T-helper 1 cell treated with Interleukin-12 subunit alpha and Interleukin-12 subunit beta and Interleukin-4 antibody, amounts not matched to agents 30 μg/mL and 1 μg/mL, for 36 hours (primary cell): ENCODE results near the gene CACNA2D3.

ENCODE experiments used
- H3K27ac Mint-ChIP-seq: one replicate; pipeline ENCODE4 v1.8.0; 2021; ENCODE audit warnings: mild to moderate bottlenecking, mixed read lengths
- H3K27me3 Mint-ChIP-seq: one replicate; pipeline ENCODE4 v1.8.0; 2021; ENCODE audit warnings: low read depth, mixed read lengths
- H3K36me3 Mint-ChIP-seq: one replicate; pipeline ENCODE4 v1.8.0; 2021; ENCODE audit warnings: low read depth, mixed read lengths
- H3K4me1 Mint-ChIP-seq: one replicate; pipeline ENCODE4 v1.8.0; 2021; ENCODE audit warnings: low read depth, mixed read lengths
- H3K4me3 Mint-ChIP-seq: one replicate; pipeline ENCODE4 v1.8.0; 2021; ENCODE audit warnings: mild to moderate bottlenecking, moderate library complexity, mixed read lengths
- H3K9me3 Mint-ChIP-seq: one replicate; pipeline ENCODE4 v1.8.0; 2021; ENCODE audit warnings: mixed read lengths

The CACNA2D3 gene

DNA sequence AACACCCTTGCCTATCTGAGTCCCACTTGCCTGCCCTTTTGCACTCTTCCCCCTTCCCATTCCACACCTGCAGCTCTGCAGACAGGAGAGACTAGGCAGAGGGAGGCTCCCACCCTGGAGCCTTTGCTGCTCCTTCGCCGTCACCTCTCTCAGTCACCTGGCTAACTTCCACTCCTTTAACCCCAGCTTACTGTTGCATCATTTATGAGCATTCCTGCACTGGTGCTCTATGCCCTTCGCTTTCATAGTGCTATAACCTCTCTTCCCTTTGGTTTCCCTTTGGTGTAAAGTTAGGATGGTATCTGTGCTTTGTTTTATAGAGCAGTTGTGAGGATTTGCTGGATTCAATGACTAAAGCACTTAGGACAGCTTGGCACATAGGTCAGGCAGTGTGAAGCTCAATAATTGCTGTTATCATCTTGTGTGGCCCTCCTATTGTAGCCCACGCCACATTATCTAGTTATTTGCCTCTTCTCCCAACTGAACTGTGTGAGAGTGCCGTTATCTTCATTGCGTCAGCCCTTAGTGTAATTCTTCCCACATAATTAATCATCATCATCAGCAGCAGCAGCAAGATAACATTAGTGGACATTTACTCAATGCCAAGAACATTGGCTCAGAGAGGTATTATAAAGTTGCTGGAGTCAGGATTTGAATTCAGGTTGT is 253.9 kb downstream of the CACNA2D3 start:
- H3K27me3 Mint-ChIP-seq: no peaks in the 10 kb centered on the region
- no peak overlapping the region for H3K27ac Mint-ChIP-seq
- H3K36me3 Mint-ChIP-seq: no peaks in the 10 kb centered on the region
- no peaks in the 10 kb centered on the region for H3K4me1 Mint-ChIP-seq
- no peaks in the 10 kb centered on the region for H3K9me3 Mint-ChIP-seq
- no peak overlapping the region for H3K4me3 Mint-ChIP-seq

DNA sequence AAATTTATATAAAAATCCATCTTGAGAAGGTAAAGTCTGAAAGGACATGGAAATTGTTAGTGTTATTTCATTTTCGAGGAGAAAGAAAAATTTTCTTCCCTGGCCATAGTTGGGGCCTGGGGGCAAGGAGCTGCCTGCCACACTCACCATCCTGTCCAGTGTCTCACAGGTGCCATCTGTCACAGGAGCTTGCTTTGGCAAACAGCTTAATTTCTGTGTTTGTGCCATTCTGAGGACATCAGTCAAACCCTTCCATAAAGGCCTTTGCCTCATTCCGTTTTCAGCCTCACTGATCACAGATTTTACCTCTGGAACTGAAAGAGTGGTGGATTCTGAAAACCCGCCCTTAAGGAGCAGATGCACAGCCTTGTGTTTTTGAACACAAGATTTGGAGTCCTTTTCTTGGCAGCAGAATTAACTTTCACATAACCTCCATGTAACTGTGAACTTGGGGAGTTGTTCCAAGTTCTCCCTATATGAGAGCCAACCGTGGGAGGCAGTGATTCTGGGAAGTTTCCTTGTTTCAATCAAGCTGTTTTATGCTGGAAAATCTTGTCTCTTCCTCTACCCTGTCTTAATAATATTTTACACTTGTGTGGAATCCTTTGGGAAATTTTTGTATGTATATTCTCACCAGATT is 254.7 kb downstream of the CACNA2D3 start:
- H3K27ac Mint-ChIP-seq: no peak overlapping the region
- no peaks in the 10 kb centered on the region for H3K9me3 Mint-ChIP-seq

DNA sequence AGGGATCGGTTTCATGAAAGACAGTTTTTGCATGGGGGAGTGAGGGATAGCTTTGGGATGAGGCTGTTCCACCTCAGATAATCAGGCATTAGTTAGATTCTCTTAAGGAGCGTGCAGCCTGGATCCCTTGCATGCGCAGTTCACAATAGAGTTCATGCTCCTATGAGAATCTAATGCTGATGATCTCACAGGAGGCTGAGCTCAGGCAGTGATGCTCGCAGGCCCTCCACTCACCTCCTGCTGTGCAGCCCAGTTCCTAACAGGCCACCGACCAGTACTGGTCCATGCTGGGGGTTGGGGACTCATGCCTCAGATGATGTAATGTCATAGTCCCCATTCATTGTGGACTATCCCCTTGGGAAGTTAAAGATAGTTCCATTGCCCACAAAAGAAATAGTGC is 255.8 kb downstream of the CACNA2D3 start:
- Mint-ChIP-seq H3K4me1 (no peaks in the 10 kb centered on the region), H3K27me3 (no peaks in the 10 kb centered on the region), H3K4me3 (no peak overlapping the region), H3K36me3 (no peaks in the 10 kb centered on the region), H3K27ac (no peak overlapping the region), H3K9me3 (no peaks in the 10 kb centered on the region)

More for the DNA sequence above, 254.7 kb downstream of the CACNA2D3 start:
- no peaks in the 10 kb centered on the region for H3K27me3 Mint-ChIP-seq
- no peaks in the 10 kb centered on the region for H3K4me1 Mint-ChIP-seq
- H3K36me3 Mint-ChIP-seq: no peaks in the 10 kb centered on the region
- no peak overlapping the region for H3K4me3 Mint-ChIP-seq

GRCh38 chr3:54384279-54384678 is 261.9 kb downstream of the CACNA2D3 start:
- H3K9me3 Mint-ChIP-seq: peaks cover 5% of the 10 kb centered on the region
- no peaks in the 10 kb centered on the region for H3K4me1 Mint-ChIP-seq
- H3K36me3 Mint-ChIP-seq: no peaks in the 10 kb centered on the region
- H3K27me3 Mint-ChIP-seq: no peaks in the 10 kb centered on the region
- no peak overlapping the region for H3K27ac Mint-ChIP-seq
- H3K4me3 Mint-ChIP-seq: no peak overlapping the region

- H3K36me3 Mint-ChIP-seq: no peaks in the 10 kb centered on the region
- H3K27me3 Mint-ChIP-seq: no peaks in the 10 kb centered on the region
- no peaks in the 10 kb centered on the region for H3K4me1 Mint-ChIP-seq
- no peak overlapping the region for H3K4me3 Mint-ChIP-seq
- H3K27ac Mint-ChIP-seq: no peak overlapping the region
- H3K9me3 Mint-ChIP-seq: peaks cover 5% of the 10 kb centered on the region
These were observed 268.2 kb downstream of the CACNA2D3 start for GRCh38 chr3:54390582-54390981.

- H3K36me3 Mint-ChIP-seq: no peaks in the 10 kb centered on the region
- no peaks in the 10 kb centered on the region for H3K27me3 Mint-ChIP-seq
- no peak overlapping the region for H3K27ac Mint-ChIP-seq
- H3K9me3 Mint-ChIP-seq: peaks cover 2% of the 10 kb centered on the region
- H3K4me3 Mint-ChIP-seq: no peak overlapping the region
- H3K4me1 Mint-ChIP-seq: no peaks in the 10 kb centered on the region
These were observed 270.8 kb downstream of the CACNA2D3 start for GRCh38 chr3:54393150-54393549.

- Mint-ChIP-seq H3K27ac (no peak overlapping the region), H3K4me1 (no peaks in the 10 kb centered on the region), H3K4me3 (no peak overlapping the region), H3K36me3 (no peaks in the 10 kb centered on the region), H3K9me3 (no peaks in the 10 kb centered on the region), H3K27me3 (no peaks in the 10 kb centered on the region)
These were observed 286.0 kb downstream of the CACNA2D3 start for GRCh38 chr3:54408328-54408727.

DNA sequence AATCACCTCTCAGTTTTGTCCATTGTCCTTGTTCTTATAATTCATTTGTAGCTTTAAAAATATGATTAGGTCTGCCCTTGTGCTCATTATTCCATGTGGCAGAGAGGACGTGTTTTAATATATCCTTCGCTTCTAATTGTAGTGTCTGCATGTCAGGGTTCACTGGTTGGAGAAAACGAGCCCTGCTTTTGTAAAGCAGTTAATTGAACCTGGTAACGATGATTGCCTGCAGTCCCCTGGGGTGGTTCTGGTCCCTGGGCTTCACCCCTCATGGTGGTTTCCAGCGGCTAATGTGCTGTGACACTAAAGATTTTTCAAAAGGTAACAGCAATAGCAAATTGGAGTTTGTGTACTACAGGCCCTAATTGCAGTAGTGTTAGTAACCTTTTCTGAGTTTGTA is 299.6 kb downstream of the CACNA2D3 start:
- Mint-ChIP-seq H3K27ac (no peak overlapping the region), H3K4me1 (no peaks in the 10 kb centered on the region), H3K27me3 (no peaks in the 10 kb centered on the region), H3K36me3 (no peaks in the 10 kb centered on the region), H3K9me3 (no peaks in the 10 kb centered on the region), H3K4me3 (no peak overlapping the region)

DNA sequence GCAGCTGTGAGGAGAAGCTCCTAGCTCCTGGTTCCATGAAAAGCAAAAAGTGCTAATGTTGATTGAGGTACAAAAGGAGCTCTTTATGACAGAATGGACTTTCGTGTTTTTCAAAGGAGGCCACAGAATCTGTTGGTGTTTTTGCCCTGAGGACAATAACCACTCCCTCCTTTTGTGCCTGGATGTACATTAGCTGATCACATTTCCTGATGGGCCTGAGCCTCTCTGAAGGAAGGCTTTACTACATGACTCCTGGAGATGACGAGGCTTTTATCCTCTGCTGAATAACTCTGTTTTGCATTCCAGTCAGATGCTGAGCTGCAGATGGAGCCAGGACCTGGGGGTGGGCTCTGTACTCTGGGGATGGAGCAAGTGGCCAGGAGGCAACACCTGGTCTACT is 301.9 kb downstream of the CACNA2D3 start:
- H3K36me3 Mint-ChIP-seq: no peaks in the 10 kb centered on the region
- no peaks in the 10 kb centered on the region for H3K27me3 Mint-ChIP-seq
- no peaks in the 10 kb centered on the region for H3K4me1 Mint-ChIP-seq
- H3K9me3 Mint-ChIP-seq: no peaks in the 10 kb centered on the region
- H3K4me3 Mint-ChIP-seq: no peak overlapping the region
- H3K27ac Mint-ChIP-seq: no peak overlapping the region

DNA sequence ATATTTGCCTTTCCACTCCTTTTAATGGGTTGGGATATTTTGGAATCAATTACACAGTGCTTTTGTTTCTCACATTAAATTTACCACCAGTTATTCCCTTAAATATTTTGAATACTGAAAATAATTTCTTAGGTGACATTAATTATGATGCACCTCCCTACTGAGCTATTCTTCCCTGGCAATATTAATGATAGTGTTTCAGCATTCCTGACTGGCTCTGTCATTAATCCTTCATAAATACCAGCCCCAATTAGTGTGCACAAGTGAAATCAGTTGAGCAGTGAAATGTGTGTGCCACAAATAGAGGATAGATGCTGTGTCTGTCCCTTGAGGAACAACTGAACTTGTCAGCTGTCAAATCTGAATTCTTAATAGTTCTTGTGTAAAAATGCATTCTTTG is 304.0 kb downstream of the CACNA2D3 start:
- no peak overlapping the region for H3K27ac Mint-ChIP-seq

GRCh38 chr3:54427501-54427900 is 305.1 kb downstream of the CACNA2D3 start:
- Mint-ChIP-seq H3K9me3 (no peaks in the 10 kb centered on the region), H3K27me3 (no peaks in the 10 kb centered on the region), H3K4me1 (no peaks in the 10 kb centered on the region), H3K27ac (no peak overlapping the region), H3K4me3 (no peak overlapping the region), H3K36me3 (no peaks in the 10 kb centered on the region)

More for the DNA sequence above, 304.0 kb downstream of the CACNA2D3 start:
- no peaks in the 10 kb centered on the region for H3K27me3 Mint-ChIP-seq
- no peaks in the 10 kb centered on the region for H3K36me3 Mint-ChIP-seq
- H3K4me3 Mint-ChIP-seq: no peak overlapping the region
- no peaks in the 10 kb centered on the region for H3K9me3 Mint-ChIP-seq
- H3K4me1 Mint-ChIP-seq: no peaks in the 10 kb centered on the region

- Mint-ChIP-seq H3K4me1 (no peaks in the 10 kb centered on the region), H3K9me3 (no peaks in the 10 kb centered on the region), H3K27me3 (no peaks in the 10 kb centered on the region), H3K4me3 (no peak overlapping the region), H3K36me3 (no peaks in the 10 kb centered on the region), H3K27ac (no peak overlapping the region)
These were observed 305.9 kb downstream of the CACNA2D3 start for GRCh38 chr3:54427941-54428871.

DNA sequence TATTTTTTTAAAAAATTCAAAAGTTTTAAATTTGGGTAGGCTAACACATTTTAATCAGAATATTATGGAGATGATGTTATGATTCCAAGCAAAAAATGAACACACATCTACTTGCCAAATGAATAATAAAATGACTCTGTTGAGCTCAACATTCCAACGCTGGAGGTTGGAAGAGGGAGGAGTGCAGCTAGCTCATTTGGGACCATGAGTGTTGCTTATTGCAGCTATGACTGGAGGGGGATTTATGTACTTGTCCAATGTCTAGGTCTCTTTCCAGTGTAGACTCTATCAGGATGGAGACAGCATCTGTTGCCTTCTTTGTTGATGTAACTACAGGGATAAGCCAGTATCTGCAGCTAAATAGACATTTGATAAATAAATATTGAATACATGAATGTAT is 310.6 kb downstream of the CACNA2D3 start:
- no peaks in the 10 kb centered on the region for H3K36me3 Mint-ChIP-seq
- no peak overlapping the region for H3K4me3 Mint-ChIP-seq
- peaks cover 5% of the 10 kb centered on the region for H3K9me3 Mint-ChIP-seq
- H3K27me3 Mint-ChIP-seq: no peaks in the 10 kb centered on the region
- no peak overlapping the region for H3K27ac Mint-ChIP-seq
- H3K4me1 Mint-ChIP-seq: no peaks in the 10 kb centered on the region

GRCh38 chr3:54433846-54434245 is 311.5 kb downstream of the CACNA2D3 start:
- H3K27ac Mint-ChIP-seq: no peak overlapping the region
- H3K9me3 Mint-ChIP-seq: peaks cover 5% of the 10 kb centered on the region
- H3K4me3 Mint-ChIP-seq: no peak overlapping the region
- no peaks in the 10 kb centered on the region for H3K36me3 Mint-ChIP-seq
- no peaks in the 10 kb centered on the region for H3K4me1 Mint-ChIP-seq
- H3K27me3 Mint-ChIP-seq: no peaks in the 10 kb centered on the region

- H3K4me1 Mint-ChIP-seq: no peaks in the 10 kb centered on the region
- H3K36me3 Mint-ChIP-seq: no peaks in the 10 kb centered on the region
- no peak overlapping the region for H3K27ac Mint-ChIP-seq
- peaks cover 5% of the 10 kb centered on the region for H3K9me3 Mint-ChIP-seq
- H3K4me3 Mint-ChIP-seq: no peak overlapping the region
- no peaks in the 10 kb centered on the region for H3K27me3 Mint-ChIP-seq
These were observed 312.4 kb downstream of the CACNA2D3 start for GRCh38 chr3:54434756-54435155.
